Hindlimb muscle (tissue), 1 donor: ENCODE results near the gene PDZK1. TPM values are rescaled to one million over a fixed set of nuclear protein-coding genes. Genes with fewer than 3 reads are reported as not detected.
"Not testable (repeated sequence)": the region's sequence is repeated elsewhere in the genome, so short reads cannot be mapped to it uniquely, and the experiment has no call there.

Experiments
- DNase-seq: peaks from one replicate; pipeline ENCODE4 v3.0.0-alpha.2; 2013
- polyA plus RNA-seq: library from polyadenylated mRNA; unstranded; fragments of 120-200 nt; gene quantifications from one replicate; pipeline ENCODE4 v1.2.1, GENCODE V29; 2013; ENCODE audit not compliant: insufficient read length

PDZK1 gene
- 1.1 TPM for polyA plus RNA-seq

GRCh38 chr1:145707183-145707867 is at the start of gene PDZK1:
PDZK1 (minus strand) TSS chr1:145707368; CDS start chr1:145688021, 19,347 bp downstream.
- DNase-seq = peak; percentile 39

- DNase-seq = peak; percentile 39
Measured at GRCh38 chr1:145751491-145752037, 44.4 kb upstream of the PDZK1 start.

GRCh38 chr1:145750426-145750825 is 43.3 kb upstream of the PDZK1 start:
- DNase-seq = peak; percentile 4

- DNase-seq = no peak
Measured at GRCh38 chr1:145747398-145748247, 40.5 kb upstream of the PDZK1 start.

- DNase-seq = no peak
Measured at GRCh38 chr1:145740269-145740668, 33.1 kb upstream of the PDZK1 start.

GRCh38 chr1:145736191-145736590 is 29.0 kb upstream of the PDZK1 start:
- no peak for DNase-seq

- no peak for DNase-seq
Measured at GRCh38 chr1:145730900-145731299, 23.7 kb upstream of the PDZK1 start.

- no peak for DNase-seq
Measured at GRCh38 chr1:145730467-145730866, 23.3 kb upstream of the PDZK1 start.

- no peak for DNase-seq
Measured at GRCh38 chr1:145729666-145730436, 22.7 kb upstream of the PDZK1 start.

GRCh38 chr1:145729196-145729595 is 22.0 kb upstream of the PDZK1 start:
- no peak for DNase-seq

- not testable (repeated sequence) for DNase-seq
Measured at GRCh38 chr1:145726193-145726592, 19.0 kb upstream of the PDZK1 start.

GRCh38 chr1:145720878-145721671 is 13.9 kb upstream of the PDZK1 start:
- peak; percentile 64 for DNase-seq

GRCh38 chr1:145720556-145720877 is 13.3 kb upstream of the PDZK1 start:
- DNase-seq = no peak

- DNase-seq = no peak
Measured at GRCh38 chr1:145719230-145720079, 12.3 kb upstream of the PDZK1 start, which contains the start of gene CD160. CD160 (plus strand) TSS chr1:145719499; CDS start chr1:145728328, 8,829 bp downstream.

- DNase-seq = not testable (repeated sequence)
Measured at GRCh38 chr1:145718465-145718864, 11.3 kb upstream of the PDZK1 start.

- no peak for DNase-seq
Measured at GRCh38 chr1:145717833-145718232, 10.7 kb upstream of the PDZK1 start.

GRCh38 chr1:145716641-145717345 is 9.6 kb upstream of the PDZK1 start:
- no peak for DNase-seq

- no peak for DNase-seq
Measured at GRCh38 chr1:145714524-145715111, 7.5 kb upstream of the PDZK1 start.

GRCh38 chr1:145711213-145711651 is 4.1 kb upstream of the PDZK1 start:
- no peak for DNase-seq
